Activated naive CD4-positive, alpha-beta T cell (primary cell): ENCODE measurements around the gene CDV3.

ENCODE experiments used
- DNase-seq, 4 experiments: peaks; one replicate each; lab custom pipeline; 2025; lab: John Stamatoyannopoulos, UW

Gene CDV3

GRCh38 chr3:133568294-133569014 lies 5.0 kb upstream of the CDV3 start:
- DNase-seq = no peak

DNA sequence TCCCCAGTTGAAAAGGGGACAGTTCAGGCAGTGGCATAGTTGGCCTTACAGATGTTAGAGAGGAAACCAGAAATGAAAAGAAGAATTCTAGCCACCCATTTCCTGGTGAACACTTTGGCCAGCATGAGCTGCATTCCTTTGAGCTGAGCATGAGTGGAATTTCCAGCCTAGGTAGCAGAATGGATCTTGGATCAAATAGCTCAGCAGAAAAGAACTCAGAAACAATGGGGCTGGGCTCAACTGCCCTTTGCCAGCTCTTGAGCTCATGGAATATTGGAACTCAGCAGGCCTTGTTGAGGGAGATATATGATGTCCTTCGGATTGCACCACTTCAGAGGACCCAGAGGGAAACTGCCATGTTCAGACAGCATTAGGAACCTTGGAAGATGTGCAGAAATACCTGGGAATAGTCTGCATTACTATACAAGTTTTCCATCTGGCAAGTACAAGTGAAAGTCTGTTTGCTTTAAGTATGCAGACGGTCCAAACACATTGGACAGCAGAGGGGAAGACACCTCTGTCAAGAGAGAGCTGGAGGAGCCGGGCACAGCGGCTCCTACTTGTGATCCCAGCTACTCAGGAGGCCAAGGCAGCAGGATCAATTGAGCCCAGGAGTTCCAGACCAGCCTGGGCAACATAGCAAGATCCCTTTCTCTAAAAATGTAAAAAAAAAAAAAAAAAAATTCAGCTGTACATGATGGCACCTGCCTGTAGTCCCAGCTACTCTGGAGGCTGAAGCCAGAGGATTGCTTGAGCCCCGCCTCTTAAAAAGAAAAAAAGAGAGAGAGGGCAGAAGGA lies 3.1 kb upstream of the CDV3 start:
- no peak for DNase-seq

- DNase-seq = no peak
Measured at GRCh38 chr3:133570937-133571320, 2.6 kb upstream of the CDV3 start.

DNA sequence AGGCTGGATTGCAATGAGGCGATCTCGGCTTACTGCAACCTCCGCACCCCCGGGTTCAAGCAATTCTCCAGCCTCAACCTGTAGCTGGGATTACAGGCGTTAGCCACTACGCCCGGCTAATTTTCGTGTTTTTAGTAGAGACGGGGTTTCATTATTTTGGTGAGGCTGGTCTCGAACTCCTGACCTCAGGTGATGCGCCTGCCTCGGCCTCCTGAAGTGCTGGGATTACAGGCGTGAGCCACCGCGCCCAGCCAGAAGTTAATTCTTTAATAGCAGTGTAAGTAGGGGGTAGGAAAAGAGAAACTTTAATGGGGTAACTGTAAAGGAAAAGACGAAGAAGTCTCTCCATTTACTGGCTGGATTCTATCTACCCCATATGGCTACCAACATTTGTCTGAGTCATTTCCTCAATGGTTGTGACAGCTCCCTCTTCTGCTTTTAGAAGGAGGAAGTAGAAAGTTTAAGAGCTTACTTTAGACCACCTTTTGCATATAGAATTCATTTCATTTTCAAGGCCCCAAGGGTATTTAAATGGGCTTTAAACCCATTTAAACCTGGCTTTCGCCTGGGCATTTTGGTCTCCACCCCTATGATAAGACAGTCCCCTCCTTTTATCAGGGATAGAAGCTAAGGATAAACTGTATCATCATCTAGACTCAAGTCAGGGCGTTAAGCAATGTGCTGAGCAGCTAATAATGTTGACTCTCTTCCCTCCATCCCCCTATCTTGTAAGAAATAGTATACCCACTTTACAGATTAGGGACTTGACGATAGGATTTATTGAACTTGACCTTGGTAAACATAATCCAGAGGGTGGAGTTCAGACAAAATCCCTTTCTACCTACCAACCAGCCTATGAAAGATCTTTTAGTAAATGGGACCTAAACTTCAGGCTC lies 1.1 kb upstream of the CDV3 start:
- DNase-seq = no peak

GRCh38 chr3:133573054-133573628 lies 345 bp upstream of the CDV3 start:
- DNase-seq = no peak

GRCh38 chr3:133574260-133574881 lies 885 bp downstream of the CDV3 start:
- no peak for DNase-seq

GRCh38 chr3:133575086-133575485 lies 1.6 kb downstream of the CDV3 start:
- DNase-seq = no peak

DNA sequence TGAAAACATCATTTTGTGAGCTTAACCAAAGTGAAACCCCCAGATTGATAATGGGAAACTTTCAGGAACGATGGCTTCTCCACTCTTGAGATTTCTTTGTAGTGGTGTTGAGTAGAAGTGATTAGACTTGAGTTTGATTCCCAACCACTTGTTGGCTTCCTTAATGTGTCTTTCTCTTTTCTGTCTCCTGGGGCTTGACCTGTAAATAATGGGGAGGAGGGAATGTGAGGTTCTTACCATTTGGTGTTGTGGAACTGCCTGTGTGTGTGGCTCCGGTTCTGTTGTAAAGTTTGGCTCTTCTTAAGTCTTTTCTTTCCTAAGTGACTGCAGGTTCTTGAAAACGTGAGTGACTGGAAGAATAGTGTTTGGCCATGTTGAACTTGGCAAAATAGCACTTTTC lies 2.7 kb downstream of the CDV3 start:
- DNase-seq = no peak

DNA sequence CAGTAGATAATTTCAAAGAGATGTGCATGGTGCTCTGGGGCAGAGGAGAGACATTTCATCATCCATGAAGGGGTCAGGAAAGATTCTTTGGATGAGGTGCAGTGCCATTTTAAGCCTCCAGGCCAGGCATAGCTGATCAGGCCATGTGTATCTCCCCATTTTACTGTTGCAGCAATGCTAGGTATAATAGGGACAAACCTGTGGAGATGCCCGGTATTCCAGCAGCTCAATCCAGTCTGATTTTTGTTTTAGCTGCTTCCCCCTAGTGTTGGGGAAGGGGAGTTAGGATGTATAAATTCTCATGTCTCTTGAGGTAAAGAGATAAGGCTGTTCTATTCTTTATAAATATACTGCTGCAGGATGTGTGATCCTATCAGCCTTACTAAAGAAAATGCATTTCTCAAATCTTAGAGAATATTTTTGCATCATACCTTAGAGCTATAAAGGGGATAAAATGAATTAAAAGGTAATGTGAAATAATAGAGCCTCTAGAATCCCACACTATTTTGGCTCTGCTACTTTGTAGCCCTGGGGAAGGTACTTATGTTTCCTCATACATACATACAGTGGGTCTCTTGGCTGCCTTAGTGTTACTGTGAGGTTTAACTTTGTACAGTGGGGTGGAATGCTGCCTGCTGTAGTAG lies 5.2 kb downstream of the CDV3 start:
- DNase-seq = no peak

GRCh38 chr3:133583396-133583795 lies 9.9 kb downstream of the CDV3 start:
- DNase-seq = no peak

DNA sequence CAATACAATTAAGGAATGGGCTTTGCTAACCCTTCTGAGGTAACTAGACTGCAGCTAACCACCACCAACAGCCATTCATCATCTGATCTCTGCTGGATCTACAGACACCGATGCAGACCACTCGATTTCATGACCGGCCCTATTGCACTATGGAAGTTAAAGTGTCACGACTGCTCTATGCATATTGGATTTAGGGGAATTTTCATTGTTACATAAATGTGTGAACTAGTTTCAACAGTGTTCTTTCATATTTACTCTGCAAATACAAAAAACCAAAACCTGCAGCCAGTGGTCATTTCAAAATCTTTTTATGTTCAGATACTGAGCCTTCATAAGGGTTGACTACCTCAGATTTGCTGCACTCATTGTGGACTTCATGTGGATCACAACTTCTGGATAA lies 14.5 kb downstream of the CDV3 start:
- no peak for DNase-seq

DNA sequence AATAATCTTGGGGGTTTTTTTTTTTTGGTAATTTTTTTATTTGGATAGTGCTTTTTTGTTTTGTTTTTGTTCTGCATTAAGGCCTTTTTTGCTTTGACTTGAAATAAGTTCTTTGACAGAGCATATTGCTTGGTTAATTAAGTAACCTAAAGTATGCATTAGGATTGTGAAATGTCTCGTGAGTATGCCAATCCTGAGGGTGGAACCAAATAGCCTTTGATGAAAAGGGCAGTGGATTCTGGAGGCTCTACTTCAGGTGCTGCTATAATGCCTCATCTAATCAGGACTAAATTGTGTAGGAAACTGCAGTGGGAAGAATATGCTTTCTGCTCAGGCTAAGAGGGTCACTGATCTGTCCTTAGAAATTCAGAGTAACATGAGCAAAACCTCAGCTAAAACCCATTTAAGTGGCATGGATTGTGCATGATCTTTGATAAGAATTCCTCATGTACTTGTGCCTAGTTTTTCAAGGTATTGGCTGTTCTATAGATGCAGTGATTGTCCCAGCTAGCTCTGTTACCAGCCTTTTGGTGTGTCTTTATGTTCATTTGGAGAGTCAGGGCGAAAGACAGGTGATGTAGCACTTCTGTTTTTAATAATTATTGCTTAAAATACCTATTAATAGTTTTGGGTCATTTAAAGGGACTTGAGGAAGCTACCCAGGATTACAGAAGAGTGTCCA lies 15.4 kb downstream of the CDV3 start:
- no peak for DNase-seq

GRCh38 chr3:133589503-133589902 lies 16.0 kb downstream of the CDV3 start:
- no peak for DNase-seq

GRCh38 chr3:133591271-133591742 lies 17.8 kb downstream of the CDV3 start:
- DNase-seq = no peak

- DNase-seq = no peak
Measured at GRCh38 chr3:133592843-133593242, 19.4 kb downstream of the CDV3 start.

GRCh38 chr3:133593243-133593642 lies 19.8 kb downstream of the CDV3 start:
- no peak for DNase-seq

- DNase-seq = no peak
Measured at GRCh38 chr3:133595341-133595740, 21.9 kb downstream of the CDV3 start.

GRCh38 chr3:133598405-133598804 lies 24.9 kb downstream of the CDV3 start:
- DNase-seq = no peak

- no peak for DNase-seq
Measured at GRCh38 chr3:133599280-133599679, 25.8 kb downstream of the CDV3 start.

GRCh38 chr3:133600572-133601081 lies 27.1 kb downstream of the CDV3 start:
- DNase-seq = no peak
